Dedifferentiated amniotic fluid mesenchymal stem cell (primary cell): ENCODE measurements around the gene UGT1A4.

ENCODE experiments used
- DNase-seq: peaks from one replicate; pipeline ENCODE4 v3.0.0-alpha.2; 2016; ENCODE audit errors: extremely low spot score

Gene UGT1A4

DNA sequence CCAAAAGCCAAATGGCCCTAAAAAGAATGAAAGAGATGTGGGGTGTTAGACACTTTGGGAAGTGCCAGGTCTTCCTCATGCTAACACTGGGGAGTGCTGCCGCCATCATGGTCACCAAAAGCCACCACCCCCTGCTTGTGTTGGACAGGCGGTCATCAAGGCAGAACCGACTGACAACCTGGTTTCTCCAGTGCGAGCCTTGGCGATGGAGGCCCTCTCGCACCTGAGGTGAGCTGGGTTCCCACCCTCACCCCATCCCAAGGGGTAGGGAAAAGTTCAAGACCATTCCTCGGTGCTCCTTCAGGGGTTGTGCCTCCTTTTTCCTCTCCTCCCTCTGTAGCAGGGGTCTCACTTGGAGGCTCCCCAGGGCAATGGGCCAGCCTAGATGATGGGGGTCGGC is 93.2 kb downstream of the UGT1A4 start:
- DNase-seq: no peak

DNA sequence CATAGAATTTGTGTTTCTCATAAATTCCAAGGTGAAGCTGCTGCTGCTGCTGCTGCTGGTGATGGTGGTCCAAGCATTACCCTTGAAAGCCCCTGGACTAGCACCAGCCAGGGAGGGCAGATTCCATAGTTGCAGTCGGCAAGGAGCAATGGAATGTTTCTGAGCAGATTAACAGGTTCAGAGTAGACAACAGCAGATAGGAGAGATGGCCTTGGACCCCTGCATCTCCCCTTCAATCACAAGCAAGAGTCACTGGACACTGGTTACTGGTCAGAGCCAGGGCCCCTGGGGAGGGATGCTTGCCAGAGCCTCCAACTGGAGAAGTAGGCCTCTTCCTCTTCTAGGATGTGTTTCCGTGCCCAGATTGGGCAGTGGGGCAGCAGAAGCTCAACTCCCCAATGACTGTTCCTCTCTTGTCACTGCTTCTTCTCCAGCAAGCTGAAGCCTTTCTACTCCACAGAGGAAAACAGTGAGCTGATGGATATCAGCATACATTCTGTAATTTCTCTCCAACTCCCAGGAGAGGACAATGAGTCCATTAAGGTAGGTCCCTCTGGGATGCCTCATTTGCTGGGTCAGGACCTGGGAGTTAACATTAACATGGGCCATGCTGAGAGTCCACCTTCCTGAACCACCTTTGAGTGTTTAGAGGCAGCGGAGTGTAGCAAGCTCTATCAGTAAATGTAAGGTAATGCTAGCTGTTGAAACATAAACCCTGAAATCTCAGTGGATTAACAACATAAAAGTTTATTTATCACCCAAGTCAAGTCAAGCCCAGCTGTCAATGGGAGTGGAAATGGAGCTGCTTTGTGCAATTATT is 94.9 kb downstream of the UGT1A4 start:
- no peak for DNase-seq

DNA sequence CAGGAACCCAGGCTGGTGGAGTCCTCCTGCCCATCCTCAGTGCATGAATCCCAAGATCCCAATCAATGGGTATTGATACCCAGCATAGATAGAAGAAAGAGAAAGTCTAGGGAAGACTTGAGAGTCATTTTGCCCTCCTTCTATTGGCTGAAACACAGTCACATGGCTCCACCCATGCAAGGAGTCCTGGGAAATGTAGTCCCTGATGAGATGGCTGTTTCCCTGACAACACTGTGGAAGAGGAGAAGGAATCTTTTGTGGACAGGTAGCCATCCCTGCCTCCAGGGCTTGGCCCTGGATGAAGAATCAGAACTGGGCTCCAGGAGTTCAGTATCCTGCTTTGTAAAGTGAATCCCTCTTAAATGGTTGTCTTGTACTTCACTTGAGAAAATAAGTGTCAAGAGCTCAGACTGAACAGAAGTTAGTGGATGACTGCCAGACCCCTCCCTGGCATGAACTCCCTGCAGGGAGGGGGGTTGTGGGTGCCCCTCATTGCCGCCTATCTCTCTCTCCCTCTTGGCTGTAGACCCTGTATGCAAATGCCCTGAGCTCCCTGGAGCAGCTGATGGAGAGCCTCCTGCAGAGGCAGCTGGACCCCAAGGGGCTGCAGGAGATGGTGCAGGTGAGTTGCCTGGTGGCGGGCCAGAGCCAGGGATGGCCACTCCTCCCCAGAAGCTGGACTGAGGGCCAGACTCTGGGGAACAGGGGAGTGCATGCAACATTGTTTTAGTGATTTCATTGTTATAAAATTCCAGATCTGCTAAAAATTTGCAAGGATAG is 95.7 kb downstream of the UGT1A4 start:
- no peak for DNase-seq

DNA sequence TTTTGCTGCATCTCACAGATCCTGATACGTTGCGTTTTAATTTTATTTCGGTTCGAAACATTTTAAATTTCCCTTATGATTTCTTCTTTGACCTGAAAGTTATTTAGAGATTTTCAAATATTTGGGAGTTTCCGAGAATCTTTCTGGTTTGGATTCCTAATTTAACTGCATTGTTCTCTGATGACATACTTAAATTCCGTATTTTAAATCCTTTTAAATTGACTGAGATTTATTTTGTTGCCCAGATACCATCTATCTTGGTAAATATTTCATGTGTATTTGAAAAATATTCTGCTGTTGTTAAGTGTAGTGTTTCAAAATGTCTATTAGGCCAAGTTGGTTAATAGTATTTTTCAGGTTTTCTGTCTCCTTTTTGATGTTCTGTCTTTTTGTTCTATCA is 97.3 kb downstream of the UGT1A4 start:
- peak; percentile 88 for DNase-seq

DNA sequence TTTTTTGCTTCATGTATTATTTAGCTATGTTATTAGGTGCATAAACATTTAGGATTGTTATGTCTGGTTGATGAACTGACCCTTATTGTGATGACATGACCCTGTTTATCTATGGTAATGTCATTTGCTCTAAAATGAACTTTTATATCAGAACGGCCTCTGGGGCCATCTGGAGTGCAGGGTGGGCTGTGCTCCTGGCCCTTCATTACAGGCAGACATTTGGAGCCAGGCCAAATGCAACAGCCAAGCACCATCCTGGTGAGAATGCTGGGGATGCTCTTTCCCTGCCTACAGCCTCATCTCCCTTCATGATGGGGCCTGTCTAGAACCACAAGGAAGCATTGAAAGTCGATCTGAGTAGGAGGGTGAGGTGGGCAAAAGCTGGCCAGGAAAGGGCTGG is 97.8 kb downstream of the UGT1A4 start:
- no peak for DNase-seq

DNA sequence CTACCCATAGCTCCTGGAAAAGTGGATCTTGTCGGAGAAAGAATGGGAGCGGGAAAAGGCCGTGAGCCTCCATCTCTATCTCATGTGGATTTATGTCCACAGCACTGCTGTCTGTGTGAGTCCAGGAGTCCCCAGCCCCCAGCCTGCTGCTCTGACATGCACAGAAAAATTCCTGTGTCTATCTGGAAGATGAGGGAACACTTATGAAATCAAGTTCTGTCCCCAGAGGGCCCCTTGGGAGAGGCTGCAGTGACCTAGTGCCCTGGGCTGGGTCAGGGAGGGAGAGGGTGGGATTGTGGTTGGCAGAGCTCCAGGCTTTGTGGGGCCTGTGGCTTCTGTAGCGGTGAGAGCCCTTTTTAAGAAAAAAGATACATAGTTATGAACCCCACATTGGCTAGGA is 98.2 kb downstream of the UGT1A4 start:
- no peak for DNase-seq

DNA sequence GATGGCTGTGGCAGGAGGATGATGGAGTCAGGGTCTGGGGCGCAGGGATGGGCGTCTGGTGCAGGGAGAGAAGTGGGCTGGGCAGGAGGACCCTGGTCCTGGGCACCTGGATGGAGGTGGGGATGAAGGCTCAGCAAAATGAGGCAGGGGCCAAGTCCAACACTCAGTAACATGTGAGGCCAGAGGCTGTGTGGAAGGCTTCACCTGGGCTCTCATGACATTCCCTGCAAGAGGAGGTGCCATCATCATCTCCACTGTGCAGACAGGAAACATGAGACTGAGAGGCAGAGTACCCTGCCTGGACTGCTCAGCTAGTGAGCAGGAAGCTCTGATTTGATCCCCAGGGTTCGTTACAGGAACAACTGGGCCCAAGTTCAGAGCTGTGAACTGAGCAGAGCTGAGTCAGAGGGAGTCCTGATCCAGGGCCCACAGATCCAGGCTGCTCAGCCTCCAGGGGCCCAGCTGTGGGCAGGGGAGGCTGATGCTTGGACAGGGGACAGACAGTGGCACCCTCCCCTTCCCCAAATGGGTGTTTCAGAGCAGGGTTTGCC is 98.9 kb downstream of the UGT1A4 start:
- DNase-seq: no peak

DNA sequence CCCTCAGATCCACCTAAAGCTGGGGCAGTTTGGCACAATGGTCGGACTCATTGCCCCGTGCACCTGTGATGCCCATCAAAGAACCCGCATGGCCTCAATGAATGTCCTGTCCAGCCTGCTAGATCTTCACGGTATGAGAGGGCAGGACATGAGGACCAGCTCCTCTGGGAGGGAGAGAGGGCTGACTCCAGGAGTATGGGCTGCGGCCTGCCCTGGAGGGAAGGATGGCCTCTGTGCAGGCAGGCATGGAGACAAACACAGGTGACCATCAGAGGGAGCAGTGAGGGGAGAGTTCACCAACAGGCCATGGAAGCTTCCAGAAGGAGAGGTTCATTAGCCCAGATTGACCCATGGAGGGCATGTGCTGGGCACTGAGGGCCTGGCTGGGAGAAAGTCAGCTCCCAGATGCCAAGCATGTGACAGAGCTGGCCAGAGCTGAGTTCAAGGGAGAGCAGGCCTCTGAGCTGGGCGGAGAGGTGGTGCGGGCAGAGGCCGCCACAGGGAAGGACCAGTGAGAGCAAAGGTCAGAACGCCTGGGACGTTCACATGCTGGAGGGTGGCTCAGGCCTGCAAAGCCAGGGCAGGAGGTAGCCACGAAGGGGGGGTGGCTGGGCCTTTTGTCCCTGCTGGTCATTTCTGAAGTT is 99.6 kb downstream of the UGT1A4 start:
- DNase-seq: no peak

DNA sequence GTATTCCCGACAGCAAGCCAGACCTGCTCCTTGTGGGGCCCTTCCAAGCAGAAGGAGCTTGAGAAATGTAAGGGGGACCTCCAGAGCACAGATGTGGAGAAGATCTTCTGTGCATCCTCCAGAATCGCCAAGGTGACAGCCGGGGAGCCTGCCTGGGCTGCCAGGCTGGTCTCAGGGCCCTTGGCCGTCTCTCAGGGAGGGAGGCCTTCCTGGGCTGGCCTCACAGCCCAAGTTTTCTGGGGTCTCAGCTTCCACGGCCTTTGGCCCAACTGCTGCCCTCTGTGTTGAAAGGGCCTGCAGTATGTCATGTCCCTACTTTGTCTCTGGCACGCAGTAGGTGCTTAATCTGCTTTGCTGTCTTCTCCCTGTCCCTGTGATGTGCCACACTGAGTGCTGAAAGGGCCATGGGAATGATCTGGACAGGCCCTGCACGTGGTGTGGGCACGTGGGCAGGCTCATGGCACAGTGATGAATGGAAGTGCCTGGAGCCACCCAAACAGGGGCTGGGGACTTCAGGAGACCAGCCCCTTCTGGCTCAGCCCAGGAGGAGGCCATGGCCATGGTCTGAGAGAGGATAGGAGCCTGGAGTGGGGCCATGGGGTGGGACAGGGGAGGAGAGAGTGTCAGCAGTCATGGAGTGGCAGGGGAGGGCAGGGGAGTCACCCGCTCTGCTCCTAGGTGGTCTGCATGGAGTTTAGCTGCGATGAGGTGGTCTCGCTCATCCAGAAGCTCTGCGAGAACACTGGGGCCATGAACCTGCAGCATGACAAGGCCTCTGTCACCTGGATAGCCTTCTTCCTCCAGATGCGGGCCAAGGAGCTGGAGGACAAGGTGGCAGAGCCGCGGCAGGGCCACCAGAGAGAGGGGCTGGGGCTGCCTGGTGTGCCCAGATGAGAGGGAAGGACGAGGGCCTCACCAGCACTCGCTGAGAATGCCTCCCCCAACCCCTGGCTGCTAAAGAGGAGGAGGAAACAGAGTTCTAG is 100.4 kb downstream of the UGT1A4 start:
- DNase-seq: no peak

DNA sequence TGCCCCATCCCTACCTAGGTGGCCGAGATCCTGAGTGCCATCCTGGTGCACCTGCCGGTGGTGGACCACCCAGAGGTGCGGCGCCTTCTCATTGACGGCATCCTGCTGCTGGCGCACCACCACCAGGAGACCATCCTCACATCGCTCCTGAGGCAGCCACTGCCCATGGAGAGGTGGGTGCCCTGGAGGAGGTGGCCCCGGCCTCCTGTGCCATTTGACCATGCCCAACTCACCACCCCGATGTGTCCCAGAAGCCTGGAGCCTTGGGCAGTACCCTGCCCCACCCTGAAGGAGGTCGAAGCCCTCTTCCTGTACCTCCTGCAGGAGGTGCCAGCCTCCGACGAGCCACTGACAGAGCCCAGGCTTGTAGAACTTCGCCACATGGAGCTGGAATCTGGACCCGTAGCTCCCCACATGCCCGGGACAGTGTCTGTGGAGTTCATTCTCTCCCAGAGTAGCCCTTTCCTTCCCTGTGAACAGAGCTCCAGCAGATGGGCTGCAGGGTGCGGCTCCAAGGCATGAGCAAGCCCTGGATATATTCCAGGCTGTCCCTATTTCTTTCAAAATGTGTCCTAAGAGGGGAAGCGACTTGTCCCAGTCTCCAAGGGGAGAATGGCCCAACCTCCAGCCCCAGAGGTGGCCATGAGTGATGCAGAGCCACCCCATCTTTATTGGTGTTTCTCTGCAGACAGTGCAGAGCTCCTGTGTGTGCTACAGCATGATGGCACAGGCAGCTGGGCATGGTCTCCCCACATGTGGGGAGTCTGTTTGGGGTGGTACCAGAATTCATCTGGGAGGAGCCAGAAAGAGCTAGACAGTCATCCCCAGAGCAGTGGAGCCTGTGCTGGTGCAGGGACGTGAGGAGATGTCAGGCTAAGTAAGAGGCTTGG is 101.6 kb downstream of the UGT1A4 start:
- DNase-seq: no peak

DNA sequence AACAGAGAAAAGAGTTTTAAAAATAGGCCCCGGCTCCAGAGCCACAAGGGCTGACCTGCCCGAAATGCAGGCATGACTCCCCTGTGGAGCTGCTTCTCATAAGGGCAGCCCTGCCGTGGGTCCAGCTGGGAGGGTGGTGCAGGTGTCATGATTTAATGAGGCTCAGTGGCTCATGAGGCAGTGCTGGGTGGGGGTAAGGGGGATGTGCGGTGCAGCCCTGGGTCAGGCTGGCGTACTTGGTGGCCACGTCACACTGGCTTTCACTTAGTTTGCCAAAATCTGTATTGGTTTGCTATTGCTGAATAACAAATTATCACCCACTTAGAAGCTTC is 102.2 kb downstream of the UGT1A4 start:
- no peak for DNase-seq

DNA sequence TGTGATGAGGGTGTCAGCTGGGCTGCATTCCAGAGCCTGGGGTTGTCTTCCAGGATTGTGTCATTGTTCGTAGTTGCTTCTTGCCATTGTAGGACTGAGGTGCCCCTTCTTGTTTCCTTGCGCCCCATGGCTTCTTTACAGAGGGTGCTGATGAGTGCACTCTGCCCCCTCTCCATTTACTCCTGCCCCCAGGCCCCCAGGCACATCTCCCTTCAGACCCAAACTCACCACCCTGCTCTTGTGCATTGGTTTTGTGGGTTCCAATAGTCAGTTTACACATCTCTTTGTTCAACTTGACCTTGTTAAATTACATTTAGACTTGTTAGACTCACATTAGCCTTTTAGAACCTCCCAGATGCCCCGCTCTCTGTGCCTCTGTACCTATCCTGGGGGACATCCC is 102.7 kb downstream of the UGT1A4 start:
- DNase-seq: no peak

DNA sequence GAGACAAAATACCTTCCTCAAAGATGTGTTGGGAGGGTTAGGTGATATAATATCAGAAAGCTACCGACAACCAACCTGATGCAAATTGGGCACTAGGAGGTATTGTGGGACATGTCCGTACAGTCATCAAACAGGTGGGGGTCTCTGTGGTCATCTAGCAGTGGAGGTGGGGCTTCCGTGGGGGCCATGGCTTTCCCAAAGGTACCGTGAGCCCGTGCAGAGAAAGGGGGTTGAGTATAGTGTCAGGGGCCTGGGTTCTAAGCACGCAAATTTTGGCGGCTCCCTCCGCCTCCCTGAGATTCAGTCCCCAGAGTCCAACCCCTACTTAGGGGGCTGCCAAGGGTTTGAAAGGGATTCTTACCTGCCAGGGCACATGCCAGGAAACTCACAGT is 103.2 kb downstream of the UGT1A4 start:
- DNase-seq: no peak

DNA sequence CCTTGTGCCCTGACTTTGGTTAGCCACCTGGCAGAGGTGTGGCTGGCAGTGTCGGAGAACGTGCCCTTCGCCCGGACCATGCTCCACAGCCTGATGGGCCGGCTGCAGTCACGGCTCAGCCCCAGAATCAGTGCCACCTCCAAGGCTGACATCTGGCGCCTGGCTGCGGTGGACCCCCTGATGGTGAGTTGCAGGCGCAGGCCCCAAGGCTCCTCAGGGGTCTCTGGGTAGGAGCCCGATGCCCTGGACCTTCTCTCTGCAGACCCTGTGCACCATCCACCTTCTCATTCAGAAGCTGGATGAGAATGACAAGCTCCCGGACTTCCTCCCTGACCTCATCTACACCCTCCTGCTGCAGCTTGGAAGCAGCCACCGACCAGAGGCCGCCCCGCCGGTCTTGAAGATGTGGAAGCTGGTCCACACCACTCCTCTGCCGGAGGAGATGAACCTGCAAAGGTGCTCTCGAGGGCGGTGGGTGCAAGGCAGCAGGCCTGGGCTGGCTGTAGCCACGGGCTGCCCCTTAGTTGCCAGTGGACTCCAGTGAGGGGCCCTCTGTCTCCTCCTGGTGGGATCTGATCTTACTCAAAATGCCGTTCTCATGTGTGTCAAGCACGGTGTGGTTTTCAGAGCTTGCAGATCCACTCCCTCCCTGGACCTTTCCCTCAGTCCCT is 103.7 kb downstream of the UGT1A4 start:
- DNase-seq: no peak
